Small intestine (tissue), 7 donors: ENCODE measurements around the gene ESX1. TPM values are rescaled to one million over a fixed set of nuclear protein-coding genes. Genes with fewer than 3 reads are reported as not detected.
"Not testable (repeated sequence)": the region's sequence is repeated elsewhere in the genome, so short reads cannot be mapped to it uniquely, and the experiment has no call there.

Experiments used
- DNase-seq, 2 donors: peaks; one replicate each; pipeline versions ENCODE4 v3.0.0 to v3.0.0-alpha.2; 2013
- FAIRE-seq: peaks from 2 replicates; lab custom pipeline; 2012; peaks lifted over from hg19 to GRCh38; lab: Jason Lieb, UNC
- H3K27ac ChIP-seq, 3 donors: one replicate each; pipeline ENCODE4 v1.5.1; 2013; ENCODE audit warnings: low read length in 2 of 3, mild to moderate bottlenecking in 2 of 3, control low read depth in 1 of 3, inconsistent platforms in 1 of 3, low read depth in 1 of 3, moderate library complexity in 1 of 3
- H3K27me3 ChIP-seq, 3 donors: one replicate each; pipeline ENCODE4 v1.6.1; 2013; ENCODE audit warnings: low read length in 3 of 3, inconsistent platforms in 1 of 3; ENCODE audit not compliant: control insufficient read depth in 3 of 3, insufficient read depth in 3 of 3
- H3K36me3 ChIP-seq, 3 donors: one replicate each; pipeline ENCODE4 v1.6.1; 2013; ENCODE audit warnings: low read length in 3 of 3, inconsistent platforms in 1 of 3, low read depth in 1 of 3, mild to moderate bottlenecking in 1 of 3, moderate library complexity in 1 of 3; ENCODE audit not compliant: control insufficient read depth in 3 of 3, insufficient read depth in 2 of 3
- H3K4me1 ChIP-seq, 3 donors: one replicate each; pipeline ENCODE4 v1.6.1; 2013; ENCODE audit warnings: low read length in 2 of 3, inconsistent platforms in 1 of 3, low read depth in 1 of 3, mild to moderate bottlenecking in 1 of 3, moderate library complexity in 1 of 3; ENCODE audit not compliant: control insufficient read depth in 3 of 3, insufficient read depth in 2 of 3
- H3K4me3 ChIP-seq, 3 donors: one replicate each; pipeline ENCODE4 v1.5.1; 2013; ENCODE audit warnings: low read length in 3 of 3, control low read depth in 1 of 3, inconsistent platforms in 1 of 3, low read depth in 1 of 3, mild to moderate bottlenecking in 1 of 3, moderate library complexity in 1 of 3
- H3K9me3 ChIP-seq, 2 donors: one replicate each; pipeline ENCODE4 v1.6.1; 2013; ENCODE audit warnings: low read depth in 1 of 2, low read length in 1 of 2; ENCODE audit not compliant: control insufficient read depth in 2 of 2, insufficient read depth in 1 of 2
- WGBS, 3 donors: extraction: QIAGEN DNeasy Blood & Tissue Kit; methylation state at CpG; one replicate each; pipeline ENCODE4 v1.1.7; 2013; 5-methylcytosine and 5-hydroxymethylcytosine counted together
- polyA plus RNA-seq, 4 donors: library from polyadenylated mRNA; stranded (reverse) in 3 of 4; unstranded in 1 of 4; fragments of 200-250 nt in 3 of 4; fragments of 120-200 nt in 1 of 4; gene quantifications; one replicate each; pipeline versions ENCODE4 v1.2.1 to v1.2.3, GENCODE V29; 2013
- donor health status: healthy with polysubstance abuse.
- donor health status: control.
- donor health status: control.
- donor health status: Bipolar disorder and iron deficiency.
- donor health status: healthy.

Gene ESX1
- polyA plus RNA-seq, 4 donors, result not detected

DNA sequence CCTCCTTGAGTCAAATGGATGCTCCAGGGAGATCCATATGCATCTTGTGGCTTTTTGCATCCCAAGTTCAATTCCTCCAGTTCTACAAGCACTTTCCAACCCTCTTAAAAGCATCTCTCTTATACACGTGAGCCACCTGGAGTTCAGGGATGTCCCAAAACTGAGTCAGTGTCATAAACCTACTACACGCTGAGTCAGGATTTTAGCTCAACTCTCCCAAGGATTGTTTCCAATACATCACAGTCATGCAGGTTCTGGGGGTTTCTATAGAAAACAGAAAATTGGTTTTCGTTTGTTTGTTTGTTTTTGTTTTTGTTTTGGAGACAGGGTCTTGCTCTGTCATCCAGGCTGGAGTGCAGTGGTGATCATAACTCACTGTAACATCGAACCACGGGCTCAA lies 25.9 kb upstream of the ESX1 start:
- H3K9me3 ChIP-seq, result no peaks in the 10 kb centered on the region
- 75 to 87% (median 78%) methylated on average over 5 of the region's 5 CpGs for WGBS, 3 donors
- no peak overlapping the region for H3K4me3 ChIP-seq
- DNase-seq, result no peak
- FAIRE-seq, result no peak
- H3K27ac ChIP-seq, result no peak overlapping the region
- H3K36me3 ChIP-seq, result no peaks in the 10 kb centered on the region
- peaks cover 0 to 2% (median 0%) of the 10 kb centered on the region in 3 donors for H3K27me3 ChIP-seq
- H3K4me1 ChIP-seq, result no peaks in the 10 kb centered on the region

DNA sequence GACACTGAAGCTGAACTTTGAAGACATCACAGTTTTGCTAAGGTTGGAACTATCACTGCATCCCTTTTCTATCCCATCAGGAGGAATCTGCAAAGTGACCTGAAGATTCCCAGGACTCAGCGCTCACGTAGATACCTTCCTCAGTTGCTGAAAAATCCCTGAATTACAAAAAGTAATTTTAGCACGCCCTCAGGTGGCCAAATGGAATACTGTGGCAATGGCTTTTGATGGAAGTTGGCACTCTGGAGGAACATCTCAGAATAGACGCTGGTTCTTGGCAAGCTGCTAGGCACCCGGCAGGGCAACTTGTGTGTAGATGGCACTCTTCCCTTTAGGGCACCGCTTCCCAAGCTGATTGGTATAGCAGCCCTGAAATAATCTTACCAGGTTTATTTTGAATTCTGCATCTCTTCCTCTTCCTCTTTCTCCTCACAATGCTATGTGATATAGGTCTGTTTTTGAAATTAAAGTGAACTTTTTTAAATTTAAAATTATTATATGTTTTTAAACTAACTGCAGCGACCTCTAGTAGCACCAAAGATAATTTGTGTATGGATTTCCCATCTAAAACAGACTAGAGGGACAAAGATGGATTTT lies 16.3 kb upstream of the ESX1 start:
- Histone ChIP-seq H3K27me3 (peaks cover 0 to 12% (median 0%) of the 10 kb centered on the region in 3 donors), H3K4me3 (no peak overlapping the region), H3K27ac (no peak overlapping the region), H3K36me3 (no peaks in the 10 kb centered on the region), H3K9me3 (no peaks in the 10 kb centered on the region), H3K4me1 (no peaks in the 10 kb centered on the region)
- no peak for FAIRE-seq
- peak in 1 of 2 donors; percentile 27 for DNase-seq
- 2 to 3% (median 2%) methylated on average over 7 of the region's 7 CpGs for WGBS, 3 donors

- FAIRE-seq (no peak), DNase-seq (no peak)
- Histone ChIP-seq H3K27ac (no peak overlapping the region), H3K27me3 (peaks cover 0 to 12% (median 0%) of the 10 kb centered on the region in 3 donors), H3K36me3 (no peaks in the 10 kb centered on the region), H3K4me1 (no peaks in the 10 kb centered on the region), H3K4me3 (no peak overlapping the region), H3K9me3 (no peaks in the 10 kb centered on the region)
- WGBS, 3 donors, result 21 to 56% (median 42%) methylated on average over 6 of the region's 6 CpGs
These were observed 15.5 kb upstream of the ESX1 start for GRCh38 chrX:104270212-104270611.

GRCh38 chrX:104255465-104255864 lies 732 bp upstream of the ESX1 start:
- Histone ChIP-seq H3K4me1 (no peaks in the 10 kb centered on the region), H3K27ac (no peak overlapping the region), H3K27me3 (peaks cover 0 to 43% (median 4%) of the 10 kb centered on the region in 3 donors), H3K9me3 (no peaks in the 10 kb centered on the region), H3K4me3 (no peak overlapping the region), H3K36me3 (no peaks in the 10 kb centered on the region)
- 4 to 39% (median 20%) methylated on average over 13 of the region's 13 CpGs for WGBS, 3 donors
- DNase-seq (no peak), FAIRE-seq (no peak)

- 2 to 43% (median 15%) methylated on average over 61 to 65 of the region's 65 CpGs for WGBS, 3 donors
- H3K9me3 ChIP-seq, result no peaks in the 10 kb centered on the region
- FAIRE-seq (no peak), DNase-seq (peak in 1 of 2 donors; percentile 10)
- peaks cover 0 to 43% (median 4%) of the 10 kb centered on the region in 3 donors for H3K27me3 ChIP-seq
- H3K4me3 ChIP-seq, result no peak overlapping the region
- no peaks in the 10 kb centered on the region for H3K4me1 ChIP-seq
- H3K36me3 ChIP-seq, result no peaks in the 10 kb centered on the region
- no peak overlapping the region for H3K27ac ChIP-seq
These were observed 929 bp downstream of the ESX1 start for GRCh38 chrX:104253567-104254441.

GRCh38 chrX:104250470-104250869 lies 4.3 kb downstream of the ESX1 start:
- H3K4me3 ChIP-seq, result no peak overlapping the region
- no peaks in the 10 kb centered on the region for H3K4me1 ChIP-seq
- 58 to 96% (median 82%) methylated on average over 2 to 17 of the region's 17 CpGs for WGBS, 3 donors
- peaks cover 0 to 29% (median 4%) of the 10 kb centered on the region in 3 donors for H3K27me3 ChIP-seq
- no peaks in the 10 kb centered on the region for H3K9me3 ChIP-seq
- DNase-seq (no peak), FAIRE-seq (no peak)
- H3K27ac ChIP-seq, result no peak overlapping the region
- no peaks in the 10 kb centered on the region for H3K36me3 ChIP-seq

GRCh38 chrX:104230060-104230459 lies 24.7 kb downstream of the ESX1 start:
- not testable (repeated sequence) for H3K4me1 ChIP-seq, H3K4me3 ChIP-seq, H3K27ac ChIP-seq, DNase-seq, H3K36me3 ChIP-seq, H3K27me3 ChIP-seq, H3K9me3 ChIP-seq, FAIRE-seq
- WGBS, 3 donors, result 89 to 91% (median 89%) methylated on average over 10 of the region's 10 CpGs

GRCh38 chrX:104211187-104211586 lies 43.5 kb downstream of the ESX1 start:
- no peaks in the 10 kb centered on the region for H3K4me1 ChIP-seq
- no peak overlapping the region for H3K27ac ChIP-seq
- WGBS, 3 donors, result 30 to 64% (median 35%) methylated on average over 5 of the region's 5 CpGs
- peak; percentile 0 for DNase-seq
- no peak for FAIRE-seq
- H3K4me3 ChIP-seq, result no peak overlapping the region
- no peaks in the 10 kb centered on the region for H3K27me3 ChIP-seq
- no peaks in the 10 kb centered on the region for H3K9me3 ChIP-seq
- H3K36me3 ChIP-seq, result no peaks in the 10 kb centered on the region
